Measurements from ENCODE around the gene HHAT. TPM values are rescaled to one million over a fixed set of nuclear protein-coding genes. Genes with fewer than 3 reads are reported as not detected.

HHAT gene
- total and polyA plus RNA-seq, 2 of the 4 experiments (the other 2 are of a cell fraction): 1.7 to 2.5 TPM

DNA sequence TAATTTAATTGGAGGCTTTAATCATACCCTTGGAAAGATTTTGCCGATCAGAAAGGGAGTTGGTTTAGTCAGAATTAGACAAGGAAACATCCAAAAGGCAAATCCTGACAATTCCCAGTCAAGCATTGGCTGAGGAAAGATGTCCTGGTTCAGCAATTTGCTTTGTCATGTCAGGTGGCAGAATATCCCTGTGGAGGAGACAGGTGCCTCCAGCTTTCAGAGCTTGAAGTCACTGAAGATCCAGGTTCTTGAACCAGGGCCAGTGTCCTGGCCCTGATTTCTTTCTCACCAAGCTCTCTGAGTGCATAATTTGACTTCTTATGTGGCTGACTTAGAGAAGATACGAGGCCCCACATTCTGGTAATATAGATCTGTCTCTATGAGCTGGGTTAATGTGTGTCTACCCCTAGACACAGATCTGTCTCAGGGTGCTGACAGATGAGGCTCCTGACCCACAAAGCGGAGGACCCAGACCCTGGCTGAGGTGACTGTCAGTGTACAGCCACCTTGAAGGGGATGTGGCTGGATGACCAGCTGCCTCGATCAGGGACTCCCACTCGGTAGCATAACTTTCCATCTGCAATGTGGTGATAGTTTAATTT, 118.9 kb downstream of the HHAT start:
- peak overlapping the region; percentile 71 for H2BK120ac ChIP-seq (ENCODE audit: low read depth, low read length)
- BruUV-seq (replicated peaks): no TSS peak
- H4K20me1 ChIP-seq (ENCODE audit: insufficient read depth, low read length): no peaks in the 10 kb centered on the region
- ATAC-seq (ENCODE audit: low read depth): no peak
- H2BK15ac ChIP-seq (ENCODE audit: low read depth, low read length): no peak overlapping the region
- H3K9me1 ChIP-seq (ENCODE audit: insufficient read depth, low read length): peaks cover 3% of the 10 kb centered on the region; the same call in 1 of the 2 replicates
- no peaks in the 10 kb centered on the region for H3K4me1 ChIP-seq (ENCODE audit: control insufficient read depth, insufficient read depth, low read length)
- no peak overlapping the region for H3K9ac ChIP-seq (ENCODE audit: low read depth, low read length)
- H3K27ac ChIP-seq (ENCODE audit: insufficient read depth, low read length): no peak overlapping the region
- no peaks in the 10 kb centered on the region for H3K36me3 ChIP-seq (ENCODE audit: control insufficient read depth, insufficient read depth, low read length)
- H3K23ac ChIP-seq (ENCODE audit: low read depth, low read length): no peak overlapping the region; the same call in 1 of the 2 replicates
- H2AK9ac ChIP-seq (replicated peaks; ENCODE audit: low read depth, low read length, poor library complexity): no peak overlapping the region
- H3K27me3 ChIP-seq (ENCODE audit: control insufficient read depth, insufficient read depth, low read length): no peaks in the 10 kb centered on the region
- intact Hi-C loops (cut with micrococcal nuclease) (loop anchor here (1.0 to 5.0 kb wide), 6 partner anchors 41 to 1065 kb away; partner anchors contain the start of gene KCNH1), dilution Hi-C loops (cut with HindIII; ENCODE audit: low sequenced_read_pairs, unreplicated experiment) (no loop called here), in situ Hi-C loops (cut with MboI; ENCODE audit: low sequenced_read_pairs) (loop anchor here (5.0 kb wide), 2 partner anchors 40 to 685 kb away; partner anchors contain the start of gene KCNH1)
- no peak overlapping the region; the same call in 1 of the 2 replicates for H3K18ac ChIP-seq (ENCODE audit: low read depth, low read length)
- H3K14ac ChIP-seq (replicated peaks; ENCODE audit: low read depth, low read length): no peak overlapping the region
- CTCF ChIA-PET: interaction anchor here (0.5 to 3.9 kb wide), 19 partner anchors 8 to 700 kb away, joined by 3 to 32 read pairs (median 5); partner anchors contain the start of gene KCNH1
- POLR2A ChIA-PET (ENCODE audit: unreplicated experiment): no interaction called here
- no peaks in the 10 kb centered on the region for H3K79me1 ChIP-seq (ENCODE audit: low read depth in 1 of 2, low read length in 2 of 2)
- TF ChIP-seq MAZ (IDR thresholded peaks at IDR 0.05; ENCODE audit: borderline replicate concordance, low read depth, low read length): no peak
- TF ChIP-seq, protein P1, sequence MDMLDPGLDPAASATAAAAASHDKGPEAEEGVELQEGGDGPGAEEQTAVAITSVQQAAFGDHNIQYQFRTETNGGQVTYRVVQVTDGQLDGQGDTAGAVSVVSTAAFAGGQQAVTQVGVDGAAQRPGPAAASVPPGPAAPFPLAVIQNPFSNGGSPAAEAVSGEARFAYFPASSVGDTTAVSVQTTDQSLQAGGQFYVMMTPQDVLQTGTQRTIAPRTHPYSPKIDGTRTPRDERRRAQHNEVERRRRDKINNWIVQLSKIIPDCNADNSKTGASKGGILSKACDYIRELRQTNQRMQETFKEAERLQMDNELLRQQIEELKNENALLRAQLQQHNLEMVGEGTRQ (IDR thresholded peaks at IDR 0.05; ENCODE audit: low read depth, low read length): no peak
- TF ChIP-seq CHD1 (IDR thresholded peaks at IDR 0.05; ENCODE audit: low read depth, low read length): no peak
- TF ChIP-seq, protein P2, sequence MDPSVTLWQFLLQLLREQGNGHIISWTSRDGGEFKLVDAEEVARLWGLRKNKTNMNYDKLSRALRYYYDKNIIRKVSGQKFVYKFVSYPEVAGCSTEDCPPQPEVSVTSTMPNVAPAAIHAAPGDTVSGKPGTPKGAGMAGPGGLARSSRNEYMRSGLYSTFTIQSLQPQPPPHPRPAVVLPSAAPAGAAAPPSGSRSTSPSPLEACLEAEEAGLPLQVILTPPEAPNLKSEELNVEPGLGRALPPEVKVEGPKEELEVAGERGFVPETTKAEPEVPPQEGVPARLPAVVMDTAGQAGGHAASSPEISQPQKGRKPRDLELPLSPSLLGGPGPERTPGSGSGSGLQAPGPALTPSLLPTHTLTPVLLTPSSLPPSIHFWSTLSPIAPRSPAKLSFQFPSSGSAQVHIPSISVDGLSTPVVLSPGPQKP (IDR thresholded peaks at IDR 0.05; ENCODE audit: borderline replicate concordance, low read depth, low read length): no peak
- no peak for TF ChIP-seq BHLHE40 (IDR thresholded peaks at IDR 0.05; ENCODE audit: low read depth, low read length)
- no peak for TF ChIP-seq RAD21 (IDR thresholded peaks at IDR 0.05; ENCODE audit: low read length)
- TF ChIP-seq RFX5 (IDR thresholded peaks at IDR 0.05; ENCODE audit: low read depth, low read length): no peak
- TF ChIP-seq POLR2A (IDR thresholded peaks at IDR 0.05; ENCODE audit: low read depth, low read length): no peak
- no peak for TF ChIP-seq SMC3 (IDR thresholded peaks at IDR 0.05; ENCODE audit: low read depth, low read length)
- no peak for TF ChIP-seq FOS (IDR thresholded peaks at IDR 0.05; ENCODE audit: low read depth, low read length)
- TF ChIP-seq MAFK (IDR thresholded peaks at IDR 0.05; ENCODE audit: low read depth, low read length): no peak
- TF ChIP-seq NFE2L2 (IDR thresholded peaks at IDR 0.05; ENCODE audit: low read depth, low read length): no peak
- no peak for TF ChIP-seq MXI1 (IDR thresholded peaks at IDR 0.05; ENCODE audit: borderline replicate concordance, low read depth, low read length)
- no peak for TF ChIP-seq RCOR1 (IDR thresholded peaks at IDR 0.05; ENCODE audit: insufficient replicate concordance, low read length)
- H2AK5ac ChIP-seq (ENCODE audit: low read depth, low read length): peak overlapping the region; percentile 33; the same call in 1 of the 2 replicates
- no peak overlapping the region for H3K4me3 ChIP-seq (ENCODE audit: insufficient read depth, low read depth, low read length)
- H4K5ac ChIP-seq (ENCODE audit: low read depth, low read length): no peak overlapping the region; the same call in 1 of the 2 replicates
- no peak overlapping the region for H2AFZ ChIP-seq (replicated peaks; ENCODE audit: low read length, poor library complexity)
- no peak overlapping the region for H3K56ac ChIP-seq (ENCODE audit: extremely low read depth, insufficient read depth, low read length)
- 100% methylated on average over 1 of the region's 5 CpGs; no CpG with 5 or more reads in 1 of the 2 experiments for WGBS, 2 experiments (ENCODE audit: extremely low coverage in 2 of 2, insufficient read length in 1 of 2)
- H3K4me2 ChIP-seq (ENCODE audit: low read depth, low read length): no peak overlapping the region
- H4K8ac ChIP-seq (ENCODE audit: low read depth in 2 of 2, low read length in 2 of 2): no peak overlapping the region
- peak overlapping the region; percentile 74 for H2BK20ac ChIP-seq (ENCODE audit: low read depth, low read length)
- H3K9me3 ChIP-seq (ENCODE audit: control insufficient read depth, insufficient read depth, low read length): no peaks in the 10 kb centered on the region
- H2BK5ac ChIP-seq (ENCODE audit: low read depth, low read length, poor library complexity, severe bottlenecking): no peak overlapping the region
- no peak overlapping the region for H4K91ac ChIP-seq (ENCODE audit: insufficient read depth, low read depth, low read length)
- no peak for DNase-seq
- H3K4ac ChIP-seq (ENCODE audit: low read depth, low read length): peak overlapping the region; percentile 67
